PC-9 (cell line): ENCODE data around the gene ZNF695.

Experiments used
- EZH2 ChIP-seq: fragments of 200-600 bp; sonication (generic); IDR thresholded peaks from 2 replicates; pipeline ENCODE4 v1.8.0; 2017; ENCODE audit warnings: antibody characterized with exemption, low read depth
- TF ChIP-seq, protein P1 (sequence below): fragments of 200-600 bp; sonication (generic); conservative IDR thresholded peaks from 2 replicates; pipeline ENCODE4 v1.6.1; 2017; ENCODE audit warnings: mixed run types, antibody characterized with exemption, mild to moderate bottlenecking, moderate library complexity

GRCh38 chr1:246971969-246972368 lies 35.9 kb downstream of the ZNF695 start:
- TF ChIP-seq, protein P1, sequence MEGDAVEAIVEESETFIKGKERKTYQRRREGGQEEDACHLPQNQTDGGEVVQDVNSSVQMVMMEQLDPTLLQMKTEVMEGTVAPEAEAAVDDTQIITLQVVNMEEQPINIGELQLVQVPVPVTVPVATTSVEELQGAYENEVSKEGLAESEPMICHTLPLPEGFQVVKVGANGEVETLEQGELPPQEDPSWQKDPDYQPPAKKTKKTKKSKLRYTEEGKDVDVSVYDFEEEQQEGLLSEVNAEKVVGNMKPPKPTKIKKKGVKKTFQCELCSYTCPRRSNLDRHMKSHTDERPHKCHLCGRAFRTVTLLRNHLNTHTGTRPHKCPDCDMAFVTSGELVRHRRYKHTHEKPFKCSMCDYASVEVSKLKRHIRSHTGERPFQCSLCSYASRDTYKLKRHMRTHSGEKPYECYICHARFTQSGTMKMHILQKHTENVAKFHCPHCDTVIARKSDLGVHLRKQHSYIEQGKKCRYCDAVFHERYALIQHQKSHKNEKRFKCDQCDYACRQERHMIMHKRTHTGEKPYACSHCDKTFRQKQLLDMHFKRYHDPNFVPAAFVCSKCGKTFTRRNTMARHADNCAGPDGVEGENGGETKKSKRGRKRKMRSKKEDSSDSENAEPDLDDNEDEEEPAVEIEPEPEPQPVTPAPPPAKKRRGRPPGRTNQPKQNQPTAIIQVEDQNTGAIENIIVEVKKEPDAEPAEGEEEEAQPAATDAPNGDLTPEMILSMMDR, result no peak
- TF ChIP-seq EZH2, result no peak
